PFSK-1 (cell line): ENCODE results near the gene TLE3.

Experiments used
- FOXP2 ChIP-seq: optimal IDR thresholded peaks from 2 replicates; pipeline ENCODE3; 2011; ENCODE audit warnings: borderline replicate concordance, control low read depth, inconsistent platforms; ENCODE audit not compliant: insufficient read depth; ENCODE audit errors: extremely low read length, extremely low read depth
- POLR2AphosphoS5 ChIP-seq: IDR thresholded peaks from 2 replicates; pipeline ENCODE4 v1.6.1; 2012; ENCODE audit warnings: low read depth, mild to moderate bottlenecking, control low read depth, low read length, moderate library complexity
- SIN3A ChIP-seq: IDR thresholded peaks from 2 replicates; pipeline ENCODE4 v1.6.1; 2012; ENCODE audit warnings: mild to moderate bottlenecking, low read length, moderate library complexity, borderline replicate concordance; ENCODE audit not compliant: insufficient read depth
- TAF1 ChIP-seq: IDR thresholded peaks from 2 replicates; pipeline ENCODE4 v1.6.1; 2012; ENCODE audit warnings: low read length, control low read depth, borderline replicate concordance; ENCODE audit not compliant: insufficient read depth
- TF ChIP-seq, protein P1 (sequence below), 2 experiments: IDR thresholded peaks; 2 replicates each; pipeline versions ENCODE4 v1.6.1 to v1.8.0; 2011 to 2012; ENCODE audit warnings: low read depth in 2 of 2, low read length in 2 of 2, control low read depth in 1 of 2, inconsistent platforms in 1 of 2, mild to moderate bottlenecking in 1 of 2, moderate library complexity in 1 of 2; ENCODE audit not compliant: insufficient read depth in 1 of 2

Gene TLE3

DNA sequence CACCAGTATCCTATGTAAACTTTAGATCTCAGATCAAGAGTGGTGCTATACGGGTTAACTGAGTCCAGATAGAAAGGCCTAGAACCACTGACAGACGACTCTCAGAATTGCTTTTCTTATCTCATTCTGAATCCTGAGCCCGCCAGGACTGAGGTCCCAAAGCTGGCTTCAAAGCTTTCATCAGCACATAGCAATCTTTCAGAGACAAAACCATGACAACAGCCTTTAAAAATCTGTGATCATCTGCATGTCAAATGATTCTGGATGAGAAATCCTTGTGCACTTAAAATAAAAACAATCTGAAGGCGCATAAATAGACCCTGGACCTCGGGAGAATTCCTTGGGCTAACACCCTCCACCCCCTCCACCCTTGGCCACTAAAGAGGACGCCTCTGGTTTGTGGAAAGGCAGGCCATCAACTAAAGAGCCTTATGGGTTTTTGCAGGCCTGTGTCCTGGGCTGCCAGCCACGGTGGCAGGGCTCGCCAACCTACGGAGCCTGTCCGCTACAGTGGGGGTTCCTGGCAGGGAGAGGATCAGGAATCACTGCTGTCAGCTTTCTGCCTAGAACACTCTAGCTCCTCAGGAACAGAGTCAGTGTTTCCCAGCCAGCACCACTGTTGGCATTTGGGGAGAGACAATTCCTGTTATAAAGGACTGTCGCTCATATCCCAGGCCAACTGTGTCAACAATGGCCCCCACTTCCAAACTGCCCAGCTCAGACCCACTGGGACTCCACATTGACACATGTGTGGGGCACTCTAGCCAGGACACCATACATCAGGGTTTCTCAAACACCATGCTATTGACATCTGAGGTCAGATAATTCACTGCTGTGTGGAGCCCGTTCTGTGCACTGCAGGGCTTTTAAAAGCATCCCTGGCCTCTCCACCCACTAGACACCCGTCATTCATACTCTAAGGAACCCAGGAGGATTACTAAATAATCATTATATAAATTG is 20.2 kb downstream of the TLE3 start:
- TF ChIP-seq FOXP2 (no peak), SIN3A (no peak), POLR2AphosphoS5 (no peak), TAF1 (no peak)
- TF ChIP-seq, protein P1, sequence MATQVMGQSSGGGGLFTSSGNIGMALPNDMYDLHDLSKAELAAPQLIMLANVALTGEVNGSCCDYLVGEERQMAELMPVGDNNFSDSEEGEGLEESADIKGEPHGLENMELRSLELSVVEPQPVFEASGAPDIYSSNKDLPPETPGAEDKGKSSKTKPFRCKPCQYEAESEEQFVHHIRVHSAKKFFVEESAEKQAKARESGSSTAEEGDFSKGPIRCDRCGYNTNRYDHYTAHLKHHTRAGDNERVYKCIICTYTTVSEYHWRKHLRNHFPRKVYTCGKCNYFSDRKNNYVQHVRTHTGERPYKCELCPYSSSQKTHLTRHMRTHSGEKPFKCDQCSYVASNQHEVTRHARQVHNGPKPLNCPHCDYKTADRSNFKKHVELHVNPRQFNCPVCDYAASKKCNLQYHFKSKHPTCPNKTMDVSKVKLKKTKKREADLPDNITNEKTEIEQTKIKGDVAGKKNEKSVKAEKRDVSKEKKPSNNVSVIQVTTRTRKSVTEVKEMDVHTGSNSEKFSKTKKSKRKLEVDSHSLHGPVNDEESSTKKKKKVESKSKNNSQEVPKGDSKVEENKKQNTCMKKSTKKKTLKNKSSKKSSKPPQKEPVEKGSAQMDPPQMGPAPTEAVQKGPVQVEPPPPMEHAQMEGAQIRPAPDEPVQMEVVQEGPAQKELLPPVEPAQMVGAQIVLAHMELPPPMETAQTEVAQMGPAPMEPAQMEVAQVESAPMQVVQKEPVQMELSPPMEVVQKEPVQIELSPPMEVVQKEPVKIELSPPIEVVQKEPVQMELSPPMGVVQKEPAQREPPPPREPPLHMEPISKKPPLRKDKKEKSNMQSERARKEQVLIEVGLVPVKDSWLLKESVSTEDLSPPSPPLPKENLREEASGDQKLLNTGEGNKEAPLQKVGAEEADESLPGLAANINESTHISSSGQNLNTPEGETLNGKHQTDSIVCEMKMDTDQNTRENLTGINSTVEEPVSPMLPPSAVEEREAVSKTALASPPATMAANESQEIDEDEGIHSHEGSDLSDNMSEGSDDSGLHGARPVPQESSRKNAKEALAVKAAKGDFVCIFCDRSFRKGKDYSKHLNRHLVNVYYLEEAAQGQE (IDR thresholded peaks at IDR 0.05; ENCODE audit: insufficient read depth in 1 of 2, low read depth in 2 of 2, low read length in 2 of 2): no peak

DNA sequence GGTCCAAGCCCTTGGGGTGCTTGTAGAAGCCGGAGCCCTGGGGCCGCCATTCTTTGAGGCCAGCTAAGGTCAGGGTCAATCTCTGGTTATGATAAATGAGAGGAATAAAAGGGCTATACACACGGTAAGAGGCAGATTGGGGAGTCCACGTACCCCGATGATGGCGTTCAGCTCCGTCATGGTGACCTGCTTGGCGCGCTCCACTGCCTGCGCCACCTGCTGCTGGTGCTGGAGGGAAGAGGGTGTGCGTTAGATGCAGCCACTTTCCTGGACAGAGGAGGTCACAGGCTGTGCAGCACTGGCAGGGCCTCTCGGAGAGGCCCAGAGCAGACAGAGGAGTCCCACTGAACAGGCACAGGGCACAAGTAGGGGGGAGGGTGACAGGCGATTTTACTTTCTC is 23.3 kb downstream of the TLE3 start:
- TF ChIP-seq POLR2AphosphoS5 (no peak), TAF1 (no peak), SIN3A (no peak), FOXP2 (no peak)
- TF ChIP-seq, protein P1 (IDR thresholded peaks at IDR 0.05; ENCODE audit: insufficient read depth in 1 of 2, low read depth in 2 of 2, low read length in 2 of 2): no peak

DNA sequence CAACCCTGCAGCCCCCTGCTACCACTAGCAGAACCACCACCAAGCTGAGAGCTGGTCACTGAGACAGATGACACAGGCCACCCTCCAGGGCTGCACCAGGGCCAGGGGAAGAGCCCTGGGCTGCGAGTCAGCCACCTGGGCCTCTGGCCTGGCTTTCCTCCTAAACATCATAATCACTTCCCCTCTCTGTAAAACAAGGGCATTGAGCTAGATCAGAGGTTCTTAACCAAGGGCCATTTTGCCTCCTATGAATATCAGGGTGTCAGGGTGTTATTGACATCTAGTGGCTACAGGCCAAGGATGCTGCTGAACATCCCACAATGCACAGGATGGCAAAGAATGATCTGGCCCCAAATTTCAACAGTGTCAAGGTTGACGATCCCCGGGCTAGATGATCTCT is 25.2 kb downstream of the TLE3 start:
- TF ChIP-seq FOXP2 (no peak), SIN3A (no peak), TAF1 (no peak), POLR2AphosphoS5 (no peak)
- TF ChIP-seq, protein P1 (IDR thresholded peaks at IDR 0.05; ENCODE audit: insufficient read depth in 1 of 2, low read depth in 2 of 2, low read length in 2 of 2): no peak

DNA sequence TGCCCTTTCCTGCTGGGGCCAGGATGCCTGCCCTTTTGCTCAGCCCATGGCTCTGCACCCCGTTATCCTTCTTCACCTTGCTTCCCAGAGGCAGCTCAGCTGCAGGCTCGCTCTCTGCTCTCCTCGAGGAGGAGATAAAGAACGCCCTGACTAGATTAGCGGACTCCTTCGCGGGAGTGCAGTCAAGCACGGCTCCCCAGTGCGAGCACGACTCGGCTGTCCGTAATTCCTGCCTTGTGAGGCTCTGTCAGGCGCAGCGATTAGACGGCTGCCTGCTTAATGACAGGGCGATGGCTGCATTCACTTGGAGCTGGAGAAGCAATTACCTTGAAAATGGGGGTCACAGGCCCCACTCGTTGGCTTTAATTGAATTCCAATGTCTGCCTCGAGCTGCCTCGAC is 25.9 kb downstream of the TLE3 start:
- TF ChIP-seq, protein P1 (IDR thresholded peaks at IDR 0.05; ENCODE audit: insufficient read depth in 1 of 2, low read depth in 2 of 2, low read length in 2 of 2): no peak
- TF ChIP-seq SIN3A (no peak), FOXP2 (no peak), TAF1 (no peak), POLR2AphosphoS5 (no peak)

DNA sequence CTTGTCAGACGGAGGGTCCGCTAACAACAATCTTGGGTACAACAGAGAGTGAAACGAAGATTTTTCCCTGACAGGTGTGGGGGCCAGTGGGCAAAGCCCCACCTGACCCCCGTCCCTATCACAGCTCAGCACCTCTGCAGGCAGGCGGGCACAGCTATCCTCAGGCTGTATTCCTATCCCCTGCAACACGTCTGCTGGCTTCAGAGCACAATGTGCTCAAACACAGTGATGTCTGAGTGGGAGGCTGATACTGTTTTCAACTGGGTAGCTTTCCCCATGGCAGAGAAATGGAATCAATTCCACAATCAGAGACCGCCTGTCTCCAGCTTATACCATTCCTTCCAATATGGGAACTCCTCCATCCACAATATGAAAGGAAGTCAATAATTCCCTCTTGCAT is 28.0 kb downstream of the TLE3 start:
- TF ChIP-seq, protein P1 (IDR thresholded peaks at IDR 0.05; ENCODE audit: insufficient read depth in 1 of 2, low read depth in 2 of 2, low read length in 2 of 2): no peak
- TF ChIP-seq TAF1: no peak
